ENCODE results near the gene ROCK2. TPM values are rescaled to one million over a fixed set of nuclear protein-coding genes. Genes with fewer than 3 reads are reported as not detected.

ROCK2 gene
- total RNA-seq, 1 experiment from 2014 or later, result 38.0 TPM

DNA sequence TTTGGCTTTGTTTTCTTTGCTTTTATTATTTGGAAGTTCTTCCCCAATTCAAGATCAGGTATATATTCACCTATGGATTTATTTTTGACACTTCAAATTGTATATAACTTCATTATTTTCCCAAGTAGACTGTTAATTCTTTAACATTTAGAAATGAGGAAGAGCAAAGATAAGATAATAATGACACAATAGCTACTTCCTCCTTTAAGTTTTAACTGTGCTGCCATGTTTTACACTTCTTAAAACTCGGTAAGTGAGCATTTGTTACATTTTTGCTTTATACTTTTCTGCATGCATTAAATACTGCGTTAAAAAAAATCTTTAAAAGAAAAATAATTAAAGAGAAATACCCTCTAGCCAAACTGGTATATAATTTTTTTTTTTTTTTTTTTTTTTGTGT is 156.7 kb downstream of the ROCK2 start:
- Histone ChIP-seq H3K4me2 (no peak overlapping the region), H3K27ac (no peak overlapping the region), H3K4me1 (replicated peaks; ENCODE audit: insufficient read depth) (0 out of 2 replicates have a peak, but pooled peaks cover 5% of the 10 kb centered on the region), H3K9me3 (ENCODE audit: insufficient read depth, low read depth) (no peaks in the 10 kb centered on the region), H3F3A (ENCODE audit: insufficient read depth, low read depth) (peaks cover 4% of the 10 kb centered on the region; the same call in 1 of the 2 replicates), H3K27me3 (ENCODE audit: insufficient read depth, low read depth) (no peaks in the 10 kb centered on the region), H4K20me1 (ENCODE audit: insufficient read depth) (no peaks in the 10 kb centered on the region), H3K4me3 (no peak overlapping the region), H3K36me3 (ENCODE audit: low read depth) (peaks cover 28% of the 10 kb centered on the region), H3K9me2 (ENCODE audit: insufficient read depth) (no peaks in the 10 kb centered on the region), H2AFZ (no peak overlapping the region), H3K79me2 (ENCODE audit: low read depth) (no peaks in the 10 kb centered on the region)
- TF ChIP-seq CTCF (conservative IDR thresholded peaks at IDR 0.05) (no peak), EZH2 (IDR thresholded peaks at IDR 0.05; ENCODE audit: low read depth) (no peak)
- ChIA-PET CTCF (no interaction called here), POLR2A (ENCODE audit: unreplicated experiment) (no interaction called here)
- BruUV-seq (replicated peaks), result no TSS peak
- no peak for DNase-seq
- intact Hi-C loops (cut with micrococcal nuclease; ENCODE audit: unreplicated experiment), result no loop called here

DNA sequence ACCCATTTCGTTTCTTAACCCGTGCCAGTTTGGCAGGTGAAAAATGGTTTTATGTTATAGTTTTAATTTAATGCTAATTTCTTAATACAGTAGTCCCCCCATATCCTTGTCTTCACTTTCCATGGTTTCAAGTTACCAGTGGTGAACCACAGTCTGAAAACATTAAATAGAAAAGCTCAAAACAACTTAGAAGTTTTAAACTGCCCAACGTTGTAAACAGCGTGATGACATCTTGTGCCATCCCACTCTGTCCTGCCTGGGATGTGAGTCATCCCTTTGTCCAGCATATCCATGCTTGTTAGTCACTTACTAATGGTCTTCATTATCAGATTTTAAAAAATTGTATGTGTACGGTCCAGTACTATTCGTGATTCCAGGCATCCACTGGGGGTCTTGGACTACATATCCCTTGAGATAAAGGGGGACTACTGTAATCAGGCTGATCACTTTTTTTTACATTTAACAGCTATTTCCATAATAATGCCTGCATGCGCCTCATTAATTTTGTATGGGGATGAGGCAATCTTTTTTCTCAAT is 157.3 kb downstream of the ROCK2 start:
- H3K4me2 ChIP-seq, result no peak overlapping the region
- BruUV-seq (replicated peaks), result no TSS peak

GRCh38 chr2:11186145-11186544 is 158.3 kb downstream of the ROCK2 start:
- ChIA-PET CTCF (no interaction called here), POLR2A (ENCODE audit: unreplicated experiment) (no interaction called here)
- intact Hi-C loops (cut with micrococcal nuclease; ENCODE audit: unreplicated experiment), result no loop called here
- H3K36me3 ChIP-seq (ENCODE audit: low read depth), result peaks cover 21% of the 10 kb centered on the region
- TF ChIP-seq CTCF (conservative IDR thresholded peaks at IDR 0.05) (no peak), EZH2 (IDR thresholded peaks at IDR 0.05; ENCODE audit: low read depth) (no peak)
- no peak overlapping the region for H3K4me2 ChIP-seq
- DNase-seq, result no peak
- H3K4me1 ChIP-seq (replicated peaks; ENCODE audit: insufficient read depth), result no peaks in the 10 kb centered on the region
- no peak overlapping the region for H3K4me3 ChIP-seq
- H4K20me1 ChIP-seq (ENCODE audit: insufficient read depth), result no peaks in the 10 kb centered on the region
- no peaks in the 10 kb centered on the region for H3K27me3 ChIP-seq (ENCODE audit: insufficient read depth, low read depth)
- H2AFZ ChIP-seq, result no peak overlapping the region
- 0 out of 2 replicates have a peak, but pooled peaks cover 3% of the 10 kb centered on the region for H3F3A ChIP-seq (ENCODE audit: insufficient read depth, low read depth)
- H3K9me2 ChIP-seq (ENCODE audit: insufficient read depth), result no peaks in the 10 kb centered on the region
- H3K9me3 ChIP-seq (ENCODE audit: insufficient read depth, low read depth), result no peaks in the 10 kb centered on the region
- H3K79me2 ChIP-seq (ENCODE audit: low read depth), result no peaks in the 10 kb centered on the region
- no peak overlapping the region for H3K27ac ChIP-seq
- no TSS peak for BruUV-seq (replicated peaks)

More for the DNA sequence above, 157.3 kb downstream of the ROCK2 start:
- no peak for TF ChIP-seq EZH2 (IDR thresholded peaks at IDR 0.05; ENCODE audit: low read depth)
- no peak for TF ChIP-seq CTCF (conservative IDR thresholded peaks at IDR 0.05)
- DNase-seq, result no peak
- H3K9me2 ChIP-seq (ENCODE audit: insufficient read depth), result no peaks in the 10 kb centered on the region
- POLR2A ChIA-PET (ENCODE audit: unreplicated experiment), result no interaction called here
- no peak overlapping the region for H3K27ac ChIP-seq
- H3K9me3 ChIP-seq (ENCODE audit: insufficient read depth, low read depth), result no peaks in the 10 kb centered on the region
- H3K79me2 ChIP-seq (ENCODE audit: low read depth), result no peaks in the 10 kb centered on the region
- H3K4me1 ChIP-seq (replicated peaks; ENCODE audit: insufficient read depth), result no peaks in the 10 kb centered on the region
- H3K4me3 ChIP-seq, result no peak overlapping the region
- CTCF ChIA-PET, result no interaction called here
- no peaks in the 10 kb centered on the region for H3K27me3 ChIP-seq (ENCODE audit: insufficient read depth, low read depth)
- H3F3A ChIP-seq (ENCODE audit: insufficient read depth, low read depth), result 0 out of 2 replicates have a peak, but pooled peaks cover 3% of the 10 kb centered on the region
- intact Hi-C loops (cut with micrococcal nuclease; ENCODE audit: unreplicated experiment), result no loop called here
- H3K36me3 ChIP-seq (ENCODE audit: low read depth), result peaks cover 24% of the 10 kb centered on the region
- H2AFZ ChIP-seq, result no peak overlapping the region
- no peaks in the 10 kb centered on the region for H4K20me1 ChIP-seq (ENCODE audit: insufficient read depth)

All from PC-9 (cell line).